Measurements from ENCODE around the gene CSNK1G2. TPM values are rescaled to one million over a fixed set of nuclear protein-coding genes. Genes with fewer than 3 reads are reported as not detected.
A peak's percentile ranks its signal among the peaks of the same experiment; 100 is the strongest.

The CSNK1G2 gene
- total RNA-seq, 2 donors from 2014 or later, result 29.0 to 35.8 TPM

- no peaks in the 10 kb centered on the region for H3K36me3 ChIP-seq
- H3K27ac ChIP-seq, result no peak overlapping the region
- no peaks in the 10 kb centered on the region for H3K27me3 ChIP-seq
- no peak for TF ChIP-seq CTCF (IDR thresholded peaks at IDR 0.05)
- H3K9me3 ChIP-seq, result no peaks in the 10 kb centered on the region
- H3K4me3 ChIP-seq, result no peak overlapping the region
- no peak for DNase-seq (ENCODE audit: low spot score)
- H3K4me1 ChIP-seq, result peaks cover 0 to 24% of the 10 kb centered on the region in 2 donors
Measured at GRCh38 chr19:2012941-2013682, 72.1 kb downstream of the CSNK1G2 start.

- no peak for TF ChIP-seq CTCF (IDR thresholded peaks at IDR 0.05)
- H3K9me3 ChIP-seq, result no peaks in the 10 kb centered on the region
- DNase-seq (ENCODE audit: low spot score), result no peak
- no peaks in the 10 kb centered on the region for H3K27me3 ChIP-seq
- H3K4me1 ChIP-seq, result peaks cover 0 to 24% of the 10 kb centered on the region in 2 donors
- no peak overlapping the region for H3K27ac ChIP-seq
- no peak overlapping the region for H3K4me3 ChIP-seq
- H3K36me3 ChIP-seq, result no peaks in the 10 kb centered on the region
Measured at GRCh38 chr19:2013683-2013961, 72.7 kb downstream of the CSNK1G2 start.

- DNase-seq (ENCODE audit: low spot score), result no peak
- Histone ChIP-seq H3K27ac (no peak overlapping the region), H3K4me3 (peak overlapping the region in 1 of 2 donors; percentile 68)
Measured at GRCh38 chr19:2014131-2014571, 73.2 kb downstream of the CSNK1G2 start.

GRCh38 chr19:2014731-2015607 lies 74.0 kb downstream of the CSNK1G2 start:
- no peak for TF ChIP-seq CTCF (IDR thresholded peaks at IDR 0.05)
- Histone ChIP-seq H3K4me1 (peaks cover 0 to 27% of the 10 kb centered on the region in 2 donors), H3K4me3 (peak overlapping the region; percentile 46 to 68), H3K36me3 (no peaks in the 10 kb centered on the region), H3K27me3 (no peaks in the 10 kb centered on the region), H3K9me3 (no peaks in the 10 kb centered on the region), H3K27ac (peak overlapping the region in 1 of 2 donors; percentile 66)
- no peak for DNase-seq (ENCODE audit: low spot score)

More at GRCh38 chr19:2014131-2014571, 73.2 kb downstream of the CSNK1G2 start:
- Histone ChIP-seq H3K4me1 (peaks cover 0 to 24% of the 10 kb centered on the region in 2 donors), H3K36me3 (no peaks in the 10 kb centered on the region), H3K9me3 (no peaks in the 10 kb centered on the region), H3K27me3 (no peaks in the 10 kb centered on the region)
- no peak for TF ChIP-seq CTCF (IDR thresholded peaks at IDR 0.05)

- H3K36me3 ChIP-seq, result no peaks in the 10 kb centered on the region
- no peak for DNase-seq (ENCODE audit: low spot score)
- H3K4me1 ChIP-seq, result peaks cover 0 to 27% of the 10 kb centered on the region in 2 donors
- no peaks in the 10 kb centered on the region for H3K9me3 ChIP-seq
- no peaks in the 10 kb centered on the region for H3K27me3 ChIP-seq
- TF ChIP-seq CTCF (IDR thresholded peaks at IDR 0.05), result no peak
- H3K4me3 ChIP-seq, result peak within 1 kb of the TSS; percentile 46 to 68
- peak within 1 kb of the TSS; percentile 67 to 69 for H3K27ac ChIP-seq
Measured at GRCh38 chr19:2015608-2015950, 74.6 kb downstream of the CSNK1G2 start, which contains the start of gene BTBD2. BTBD2 (minus strand) TSS chr19:2015714; CDS start chr19:2015703, 11 bp downstream.

All from right atrium auricular region (tissue), 2 donors.